Stomach (tissue), 9 donors: ENCODE measurements around the gene FTSJ3. TPM values are rescaled to one million over a fixed set of nuclear protein-coding genes. Genes with fewer than 3 reads are reported as not detected.

Experiments used
- DNase-seq, 2 donors: peaks; one replicate each; pipeline versions ENCODE4 v3.0.0 to v3.0.0-alpha.2; 2013 to 2019
- H3K27ac ChIP-seq, 5 donors: fragments of 200-600 bp in 4 of 5; sonication (generic) in 4 of 5; one replicate each; pipeline ENCODE4 v1.5.1; 2013 to 2019; ENCODE audit warnings: mild to moderate bottlenecking in 1 of 5, moderate library complexity in 1 of 5
- H3K27me3 ChIP-seq, 3 donors: fragments of 200-600 bp; sonication (generic); one replicate each; pipeline ENCODE4 v1.5.1; 2017 to 2019; ENCODE audit warnings: mixed run types in 1 of 3
- H3K36me3 ChIP-seq, 4 donors: fragments of 200-600 bp; sonication (generic); 1 replicate in 3 of 4; 2 replicates in 1 of 4; pipeline ENCODE4 v1.5.1; 2016 to 2019
- H3K4me1 ChIP-seq, 4 donors: fragments of 200-600 bp; sonication (generic); one replicate each; pipeline ENCODE4 v1.5.1; 2016 to 2019
- H3K4me3 ChIP-seq, 4 donors: fragments of 200-600 bp; sonication (generic) in 3 of 4; one replicate each; pipeline ENCODE4 v1.5.1; 2016 to 2019; ENCODE audit warnings: mild to moderate bottlenecking in 1 of 4
- H3K9me3 ChIP-seq, 4 donors: fragments of 200-600 bp; sonication (generic); one replicate each; pipeline ENCODE4 v1.5.1; 2016 to 2019
- CTCF ChIP-seq, 7 experiments: fragments of 450-650 bp in 4 of 7; fragments of 200-600 bp in 3 of 7; sonication (generic) in 3 of 7; IDR thresholded peaks; one replicate each; pipeline ENCODE4 v1.5.1; 2016 to 2019; ENCODE audit warnings: antibody characterized with exemption in 7 of 7, control low read depth in 2 of 7, mild to moderate bottlenecking in 1 of 7
- EP300 ChIP-seq: sonication (generic); formaldehyde crosslinking; IDR thresholded peaks from one replicate; pipeline ENCODE4 v1.6.1; 2017; ENCODE audit warnings: antibody characterized with exemption
- POLR2A ChIP-seq, 4 donors: fragments of 450-650 bp; IDR thresholded peaks; one replicate each; pipeline ENCODE4 v1.6.1; 2016; ENCODE audit warnings: antibody characterized with exemption in 4 of 4, control low read depth in 2 of 4, mild to moderate bottlenecking in 1 of 4, moderate library complexity in 1 of 4
- POLR2AphosphoS5 ChIP-seq, 3 donors: sonication (generic); formaldehyde crosslinking; IDR thresholded peaks; one replicate each; pipeline ENCODE4 v1.6.1; 2016; ENCODE audit warnings: antibody characterized with exemption in 3 of 3
- WGBS, 5 donors: extraction: QIAGEN DNeasy Blood & Tissue Kit in 3 of 5; methylation state at CpG; one replicate each; pipeline versions ENCODE4 v1.1.5 to v1.1.7; 2013 to 2018; 5-methylcytosine and 5-hydroxymethylcytosine counted together
- intact Hi-C: fragments of 100-400 bp; cut with DNase I; formaldehyde crosslinking; loops from one replicate; pipeline ENCODE4 v1.15.1; 2023; ENCODE audit warnings: low total_unique reads
- polyA plus RNA-seq, 3 donors: library from polyadenylated mRNA; stranded (reverse); fragments of 200-250 nt; gene quantifications; one replicate each; pipeline ENCODE4 v1.2.3, GENCODE V29; 2013
- total RNA-seq, 5 donors: library from RNA; depleted of rRNA; stranded (reverse); fragments of >200 nt; gene quantifications; one replicate each; pipeline versions ENCODE4 v1.1.0 to v1.2.3, GENCODE V29; 2014 to 2016
- donor health status: healthy with polysubstance abuse.
- donor health status: Bipolar disorder and iron deficiency.
- donor health status: healthy.

FTSJ3 gene
- total and polyA plus RNA-seq, 8 donors = 3.5 to 54.0 (median 16.6) TPM

GRCh38 chr17:63831505-63831904, 4.0 kb upstream of the FTSJ3 start:
- Histone ChIP-seq H3K9me3 (no peaks in the 10 kb centered on the region), H3K27me3 (no peaks in the 10 kb centered on the region), H3K4me3 (no peak overlapping the region), H3K4me1 (peaks cover 23 to 44% (median 35%) of the 10 kb centered on the region in 4 donors), H3K36me3 (peaks cover 71 to 77% (median 75%) of the 10 kb centered on the region in 4 donors), H3K27ac (no peak overlapping the region)
- intact Hi-C loops = no loop called here
- TF ChIP-seq POLR2A (IDR thresholded peaks at IDR 0.05) (no peak), POLR2AphosphoS5 (IDR thresholded peaks at IDR 0.05) (no peak), EP300 (no peak), CTCF (IDR thresholded peaks at IDR 0.05) (no peak)
- WGBS, 5 donors = 71 to 76% (median 72%) methylated on average over 7 to 8 of the region's 8 CpGs
- DNase-seq = no peak

GRCh38 chr17:63830904-63831491, 3.5 kb upstream of the FTSJ3 start:
- Histone ChIP-seq H3K4me1 (peaks cover 28 to 49% (median 40%) of the 10 kb centered on the region in 4 donors), H3K9me3 (no peaks in the 10 kb centered on the region), H3K36me3 (peaks cover 68 to 72% (median 70%) of the 10 kb centered on the region in 4 donors), H3K27ac (peak overlapping the region in 2 of 5 donors; percentile 17 to 24), H3K27me3 (no peaks in the 10 kb centered on the region), H3K4me3 (no peak overlapping the region)
- no peak for DNase-seq
- 76 to 84% (median 83%) methylated on average over 15 of the region's 15 CpGs for WGBS, 5 donors
- intact Hi-C loops = no loop called here
- TF ChIP-seq CTCF (IDR thresholded peaks at IDR 0.05) = no peak
- TF ChIP-seq POLR2A (IDR thresholded peaks at IDR 0.05) = no peak
- no peak for TF ChIP-seq POLR2AphosphoS5 (IDR thresholded peaks at IDR 0.05)
- TF ChIP-seq EP300 = no peak

GRCh38 chr17:63830278-63830677, 2.8 kb upstream of the FTSJ3 start:
- no peak for TF ChIP-seq CTCF (IDR thresholded peaks at IDR 0.05)
- TF ChIP-seq POLR2A (IDR thresholded peaks at IDR 0.05) = no peak
- no peak for TF ChIP-seq EP300
- no peak for TF ChIP-seq POLR2AphosphoS5 (IDR thresholded peaks at IDR 0.05)
- Histone ChIP-seq H3K9me3 (no peaks in the 10 kb centered on the region), H3K4me1 (peaks cover 32 to 51% (median 43%) of the 10 kb centered on the region in 4 donors), H3K4me3 (no peak overlapping the region), H3K27ac (no peak overlapping the region), H3K27me3 (no peaks in the 10 kb centered on the region), H3K36me3 (peaks cover 65 to 71% (median 68%) of the 10 kb centered on the region in 4 donors)
- DNase-seq = no peak
- intact Hi-C loops = no loop called here
- whole genome bisulfite sequencing, 5 donors = 85 to 92% (median 88%) methylated on average over 5 of the region's 5 CpGs

- intact Hi-C loops = no loop called here
- peaks cover 27 to 41% (median 37%) of the 10 kb centered on the region in 4 donors for H3K4me1 ChIP-seq
- peaks cover 66 to 71% (median 69%) of the 10 kb centered on the region in 4 donors for H3K36me3 ChIP-seq
- H3K9me3 ChIP-seq = no peaks in the 10 kb centered on the region
- H3K4me3 ChIP-seq = peak overlapping the region in 2 of 4 donors; percentile 79 to 82
- no peak for DNase-seq
- no peaks in the 10 kb centered on the region for H3K27me3 ChIP-seq
- TF ChIP-seq EP300 (no peak), CTCF (IDR thresholded peaks at IDR 0.05) (no peak), POLR2AphosphoS5 (IDR thresholded peaks at IDR 0.05) (no peak), POLR2A (IDR thresholded peaks at IDR 0.05) (no peak)
- peak overlapping the region in 4 of 5 donors; percentile 4 to 94 (median 8) for H3K27ac ChIP-seq
- WGBS, 5 donors = 92 to 94% (median 93%) methylated on average over 3 of the region's 3 CpGs
These were observed 1.5 kb upstream of the FTSJ3 start for GRCh38 chr17:63828936-63829335.
